Transverse colon (tissue), 4 donors: ENCODE data around the gene MAFB. TPM values are rescaled to one million over a fixed set of nuclear protein-coding genes. Genes with fewer than 3 reads are reported as not detected.

Source experiments
- DNase-seq: peaks from one replicate; pipeline ENCODE4 v3.0.0-alpha.2; 2019
- H3K27ac ChIP-seq, 4 donors: fragments of 200-600 bp; sonication (generic); 2 replicates each; pipeline ENCODE4 v1.5.1; 2016 to 2018; ENCODE audit warnings: inconsistent platforms in 4 of 4
- H3K27me3 ChIP-seq: fragments of 200-600 bp; sonication (generic); 2 replicates; pipeline ENCODE4 v1.5.1; 2017; ENCODE audit warnings: inconsistent platforms
- H3K36me3 ChIP-seq, 4 donors: fragments of 200-600 bp; sonication (generic); 2 replicates each; pipeline ENCODE4 v1.5.1; 2017 to 2019; ENCODE audit warnings: inconsistent platforms in 4 of 4
- H3K4me1 ChIP-seq, 4 donors: fragments of 200-600 bp; sonication (generic); 2 replicates each; pipeline ENCODE4 v1.5.1; 2017 to 2020; ENCODE audit warnings: inconsistent platforms in 4 of 4
- H3K4me3 ChIP-seq, 4 donors: fragments of 200-600 bp; sonication (generic); 1 replicate in 1 of 4; 2 replicates in 3 of 4; pipeline versions ENCODE4 v1.5.1 to v1.6.1; 2017 to 2019; ENCODE audit warnings: inconsistent platforms in 4 of 4
- H3K9me3 ChIP-seq, 2 donors: fragments of 200-600 bp; sonication (generic); 2 replicates each; pipeline ENCODE4 v1.5.1; 2017 to 2019; ENCODE audit warnings: inconsistent platforms in 2 of 2
- CTCF ChIP-seq, 5 experiments: fragments of 200-600 bp in 3 of 5; fragments of 450-650 bp in 2 of 5; sonication (generic) in 3 of 5; IDR thresholded peaks; 1 replicate in 2 of 5; 2 replicates in 3 of 5; pipeline ENCODE4 v1.5.1; 2016 to 2017; ENCODE audit warnings: antibody characterized with exemption in 5 of 5, inconsistent platforms in 3 of 5, mild to moderate bottlenecking in 2 of 5, moderate library complexity in 1 of 5
- EP300 ChIP-seq: sonication (generic); formaldehyde crosslinking; IDR thresholded peaks from one replicate; pipeline ENCODE4 v1.6.1; 2017; ENCODE audit warnings: antibody characterized with exemption, low read depth
- POLR2A ChIP-seq: fragments of 450-650 bp; IDR thresholded peaks from one replicate; pipeline ENCODE4 v1.6.1; 2016; ENCODE audit warnings: antibody characterized with exemption, mild to moderate bottlenecking, moderate library complexity
- POLR2AphosphoS5 ChIP-seq, 3 donors: sonication (generic); formaldehyde crosslinking; IDR thresholded peaks; one replicate each; pipeline ENCODE4 v1.6.1; 2016; ENCODE audit warnings: antibody characterized with exemption in 3 of 3
- WGBS, 2 donors: methylation state at CpG; one replicate each; pipeline ENCODE4 v1.1.5; 2018; ENCODE audit warnings: low coverage in 1 of 2; 5-methylcytosine and 5-hydroxymethylcytosine counted together
- in situ Hi-C, 4 donors: fragments of 200-750 bp; cut with MboI; loops; one replicate each; pipeline versions ENCODE4 v1.15.0 to v1.15.1; 2017; ENCODE audit warnings: low sequenced_read_pairs in 3 of 4, low pct_ligation_motif_present in 1 of 4, low pct_unique_long_range_greater_than_20kb in 1 of 4
- intact Hi-C: fragments of 100-400 bp; cut with DNase I; formaldehyde crosslinking; loops from one replicate; pipeline ENCODE4 v1.15.1; 2023; ENCODE audit warnings: low total_unique reads
- total RNA-seq, 4 donors: library from RNA; depleted of rRNA; stranded (reverse); fragments of >200 nt; gene quantifications; one replicate each; pipeline ENCODE4 v1.1.0, GENCODE V29; 2016

Gene MAFB
- total RNA-seq, 4 donors from 2014 or later, result 12.2 to 74.4 (median 22.7) TPM

GRCh38 chr20:40663304-40663790 lies 25.7 kb downstream of the MAFB start:
- TF ChIP-seq CTCF (IDR thresholded peaks at IDR 0.05) (no peak), POLR2A (no peak), EP300 (no peak), POLR2AphosphoS5 (IDR thresholded peaks at IDR 0.05) (no peak)
- no peak overlapping the region for H3K4me3 ChIP-seq
- DNase-seq, result no peak
- intact Hi-C loops, result no loop called here
- no peaks in the 10 kb centered on the region for H3K4me1 ChIP-seq
- no peaks in the 10 kb centered on the region for H3K9me3 ChIP-seq
- 81% methylated on average over 9 of the region's 9 CpGs; no CpG with 5 or more reads in 1 of the 2 donors for WGBS, 2 donors
- no peak overlapping the region for H3K27ac ChIP-seq
- H3K27me3 ChIP-seq, result no peaks in the 10 kb centered on the region
- H3K36me3 ChIP-seq, result no peaks in the 10 kb centered on the region
- in situ Hi-C loops, result no loop called here

- H3K9me3 ChIP-seq, result no peaks in the 10 kb centered on the region
- WGBS, 2 donors, result 71 to 87% methylated on average over 1 to 3 of the region's 3 CpGs
- no peak for TF ChIP-seq EP300
- TF ChIP-seq POLR2A, result no peak
- TF ChIP-seq POLR2AphosphoS5 (IDR thresholded peaks at IDR 0.05), result no peak
- TF ChIP-seq CTCF (IDR thresholded peaks at IDR 0.05), result no peak
- in situ Hi-C loops (no loop called here), intact Hi-C loops (no loop called here)
- DNase-seq, result no peak
- H3K4me1 ChIP-seq, result no peaks in the 10 kb centered on the region
- H3K27me3 ChIP-seq, result no peaks in the 10 kb centered on the region
- H3K4me3 ChIP-seq, result no peak overlapping the region
- no peaks in the 10 kb centered on the region for H3K36me3 ChIP-seq
- H3K27ac ChIP-seq, result no peak overlapping the region
Measured at GRCh38 chr20:40659567-40659966, 29.5 kb downstream of the MAFB start.

GRCh38 chr20:40658509-40658908 lies 30.5 kb downstream of the MAFB start:
- no peaks in the 10 kb centered on the region for H3K36me3 ChIP-seq
- TF ChIP-seq POLR2AphosphoS5 (IDR thresholded peaks at IDR 0.05) (no peak), EP300 (no peak), CTCF (IDR thresholded peaks at IDR 0.05) (no peak)
- DNase-seq, result no peak
- 91% methylated on average over 3 of the region's 3 CpGs; no CpG with 5 or more reads in 1 of the 2 donors for WGBS, 2 donors
- no peaks in the 10 kb centered on the region for H3K27me3 ChIP-seq
- no peak overlapping the region for H3K4me3 ChIP-seq
- intact Hi-C loops, result no loop called here
- H3K27ac ChIP-seq, result no peak overlapping the region
- H3K4me1 ChIP-seq, result no peaks in the 10 kb centered on the region
- in situ Hi-C loops, result no loop called here
- no peaks in the 10 kb centered on the region for H3K9me3 ChIP-seq

GRCh38 chr20:40657526-40657925 lies 31.5 kb downstream of the MAFB start:
- in situ Hi-C loops, result no loop called here
- no peak overlapping the region for H3K27ac ChIP-seq
- H3K4me3 ChIP-seq, result no peak overlapping the region
- TF ChIP-seq EP300 (no peak), POLR2AphosphoS5 (IDR thresholded peaks at IDR 0.05) (no peak), CTCF (IDR thresholded peaks at IDR 0.05) (no peak), POLR2A (no peak)
- H3K36me3 ChIP-seq, result no peaks in the 10 kb centered on the region
- H3K4me1 ChIP-seq, result no peaks in the 10 kb centered on the region
- no peaks in the 10 kb centered on the region for H3K27me3 ChIP-seq
- intact Hi-C loops, result no loop called here
- H3K9me3 ChIP-seq, result no peaks in the 10 kb centered on the region
- DNase-seq, result no peak
- 77 to 81% methylated on average over 4 of the region's 4 CpGs for WGBS, 2 donors
